ENCODE results near the gene PRKAA1.
"Not testable (repeated sequence)": the region's sequence is repeated elsewhere in the genome, so short reads cannot be mapped to it uniquely, and the experiment has no call there.

Gene PRKAA1

GRCh38 chr5:40735609-40736008, 62.6 kb downstream of the PRKAA1 start:
- DNase-seq (ENCODE audit: extremely low read depth in 1 of 2, low read depth in 1 of 2): no peak

- no peak for DNase-seq (ENCODE audit: extremely low read depth in 1 of 2, low read depth in 1 of 2)
Observed at GRCh38 chr5:40734986-40735385, 63.2 kb downstream of the PRKAA1 start.

DNA sequence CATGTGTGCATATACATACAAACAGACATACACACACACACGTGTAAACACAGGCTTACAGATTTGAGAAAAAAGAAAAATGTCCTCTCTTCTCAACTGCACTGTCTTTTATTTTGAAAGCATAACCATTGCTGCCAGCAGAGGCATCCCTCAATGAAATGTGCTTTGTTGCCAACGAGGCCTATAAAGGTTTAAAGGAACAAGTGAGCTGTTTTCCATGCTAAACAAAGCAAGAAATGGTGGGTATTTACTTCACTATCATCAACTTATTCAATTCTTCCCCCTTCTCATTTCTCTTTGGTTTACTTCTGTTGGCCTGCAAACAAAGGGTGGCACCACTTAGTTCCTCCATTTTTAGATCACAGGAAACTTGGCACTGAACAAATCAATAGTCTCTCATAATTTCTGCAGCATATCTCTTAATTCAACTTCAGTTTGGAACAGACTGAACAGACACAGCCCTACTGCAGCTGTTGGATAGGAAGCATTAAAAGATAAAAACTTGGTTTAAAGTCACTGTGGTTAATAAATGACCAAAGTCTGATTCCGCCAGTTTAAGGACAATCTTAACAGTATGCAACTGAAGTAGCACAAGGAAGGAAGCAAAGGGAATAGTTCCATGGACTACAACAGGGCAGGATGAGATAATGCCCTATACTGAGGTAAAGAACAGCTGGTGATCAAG, 64.2 kb downstream of the PRKAA1 start:
- no peak for DNase-seq (ENCODE audit: extremely low read depth in 1 of 2, low read depth in 1 of 2)

DNA sequence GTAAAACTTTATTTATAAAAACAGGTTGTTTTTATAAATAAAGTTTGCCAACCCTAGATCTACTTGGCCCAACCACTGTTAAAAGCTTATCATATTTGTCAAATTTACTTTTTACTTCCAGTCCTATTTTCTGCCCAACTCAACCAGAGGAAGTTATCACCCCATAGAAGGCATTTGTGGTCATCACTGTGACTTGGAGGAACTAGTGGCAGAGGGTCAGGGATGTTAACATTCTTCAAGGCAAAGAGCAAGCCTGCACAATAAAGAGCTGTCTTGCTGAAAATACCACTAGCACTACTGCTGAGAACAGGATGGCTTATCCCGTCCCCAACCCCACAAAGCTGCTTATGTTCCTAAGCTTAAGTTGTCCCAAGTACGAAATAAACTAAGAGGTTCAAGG, 64.7 kb downstream of the PRKAA1 start:
- DNase-seq (ENCODE audit: extremely low read depth in 1 of 2, low read depth in 1 of 2): no peak

DNA sequence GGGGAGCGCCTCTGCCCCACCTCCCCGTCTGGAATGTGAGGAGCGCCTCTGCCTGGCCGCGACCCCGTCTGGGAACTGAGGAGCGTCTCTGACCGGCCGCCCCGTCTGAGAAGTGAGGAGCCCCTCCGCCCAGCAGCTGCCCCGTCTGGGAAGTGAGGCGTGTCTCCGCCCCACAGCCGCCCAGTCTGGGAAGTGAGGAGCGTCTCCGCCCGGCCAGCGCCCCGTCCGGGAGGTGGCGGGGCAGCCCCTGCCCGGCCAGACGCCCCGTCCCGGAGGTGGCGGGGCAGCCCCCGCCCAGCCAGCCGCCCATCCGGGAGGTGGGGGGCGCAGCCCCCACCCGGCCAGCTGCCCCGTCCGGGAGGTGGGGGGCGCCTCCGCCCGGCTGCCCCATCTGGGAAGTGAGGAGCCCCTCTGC, 75.7 kb downstream of the PRKAA1 start:
- DNase-seq (ENCODE audit: extremely low read depth in 1 of 2, low read depth in 1 of 2): not testable (repeated sequence)

DNA sequence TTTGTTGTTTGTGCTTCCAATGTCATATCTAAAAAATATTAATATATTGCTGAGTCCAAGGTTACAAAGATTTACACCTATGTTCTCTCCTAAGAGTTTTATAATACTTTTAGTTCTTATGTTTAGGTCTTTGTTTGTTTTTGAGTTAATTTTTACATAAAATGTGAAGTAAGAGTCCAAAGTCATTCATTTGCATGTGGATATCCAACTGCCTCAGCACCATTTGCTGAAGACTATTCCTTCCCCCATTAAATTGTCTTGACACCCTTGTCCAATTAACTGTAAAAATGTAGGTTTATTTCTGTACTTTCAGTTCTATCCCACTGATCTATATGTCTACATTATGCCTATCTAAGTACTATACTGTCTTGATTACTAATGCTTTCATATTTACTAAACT, 78.1 kb downstream of the PRKAA1 start:
- DNase-seq (ENCODE audit: extremely low read depth in 1 of 2, low read depth in 1 of 2): no peak

- no peak for DNase-seq (ENCODE audit: extremely low read depth in 1 of 2, low read depth in 1 of 2)
Observed at GRCh38 chr5:40717281-40717680, 80.9 kb downstream of the PRKAA1 start.

DNA sequence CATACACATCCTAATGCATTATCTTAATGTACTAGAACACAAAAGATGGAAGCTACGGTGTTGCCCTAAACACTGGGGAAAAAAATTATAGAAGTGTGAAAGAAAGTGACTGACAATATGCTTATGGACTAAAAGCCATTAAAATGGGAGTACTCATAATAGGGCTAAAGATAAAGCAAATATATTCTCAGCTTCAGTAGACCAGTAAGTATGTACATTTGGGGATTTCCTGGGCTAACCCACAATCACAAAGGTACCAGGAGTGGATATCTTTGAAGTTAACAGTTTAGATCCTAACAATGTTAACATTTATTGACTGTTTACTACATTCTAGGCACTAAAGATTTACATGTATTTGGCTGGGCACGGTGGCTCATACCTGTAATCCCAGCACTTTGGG, 81.6 kb downstream of the PRKAA1 start:
- DNase-seq (ENCODE audit: extremely low read depth in 1 of 2, low read depth in 1 of 2): no peak

DNA sequence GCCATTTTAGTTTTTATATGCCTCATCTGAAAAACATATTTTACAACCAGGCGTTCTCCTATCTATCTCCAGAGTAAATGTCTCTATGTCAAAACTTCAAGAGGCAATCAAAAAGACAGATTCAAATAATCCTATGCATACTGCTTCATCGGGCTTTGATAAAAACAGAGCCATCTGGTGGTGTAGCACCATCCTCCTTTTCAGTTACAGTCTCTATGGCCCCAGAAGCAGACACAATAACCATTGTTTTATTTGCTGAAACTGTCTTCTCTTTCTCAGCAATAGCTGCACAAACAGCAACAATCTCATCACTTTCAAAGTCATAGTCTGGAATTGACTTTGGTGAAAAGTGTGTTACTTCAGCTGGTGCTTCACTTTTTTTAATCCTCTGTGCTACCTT, 82.2 kb downstream of the PRKAA1 start:
- DNase-seq (ENCODE audit: extremely low read depth in 1 of 2, low read depth in 1 of 2): no peak

DNA sequence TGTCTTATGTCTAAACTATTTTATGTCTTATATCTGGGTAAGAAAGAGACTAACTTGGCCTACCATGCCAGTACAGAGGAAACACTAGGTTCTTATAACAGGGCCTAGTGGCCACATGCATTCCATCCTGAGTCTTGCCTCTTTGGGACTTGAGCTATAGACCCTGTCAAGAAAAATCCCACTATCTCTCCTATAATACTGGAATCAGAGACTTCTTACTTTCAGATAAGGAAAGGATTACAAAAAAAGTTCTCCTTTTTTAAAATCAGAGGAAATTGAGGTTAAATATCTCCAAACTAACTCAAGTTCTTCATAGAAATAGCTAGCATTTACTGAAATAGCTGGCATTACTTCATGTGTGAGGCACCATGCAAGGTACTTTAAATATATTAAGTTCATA, 84.2 kb downstream of the PRKAA1 start:
- no peak for DNase-seq (ENCODE audit: extremely low read depth in 1 of 2, low read depth in 1 of 2)

DNA sequence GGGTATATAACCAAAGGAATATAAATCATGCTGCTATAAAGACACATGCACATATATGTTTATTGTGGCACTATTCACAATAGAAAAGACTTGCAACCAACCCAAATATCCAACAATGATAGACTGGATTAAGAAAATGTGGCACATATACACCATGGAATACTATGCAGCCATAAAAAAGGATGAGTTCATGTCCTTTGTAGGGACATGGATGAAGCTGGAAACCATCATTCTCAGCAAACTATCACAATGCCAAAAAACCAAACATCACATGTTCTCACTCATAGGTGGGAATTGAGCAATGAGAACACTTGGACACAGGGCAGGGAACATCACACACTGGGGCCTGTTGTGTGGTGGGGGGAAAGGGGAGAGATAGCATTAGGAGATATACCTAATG, 87.6 kb downstream of the PRKAA1 start:
- not testable (repeated sequence) for DNase-seq (ENCODE audit: extremely low read depth in 1 of 2, low read depth in 1 of 2)
